CD4-positive, alpha-beta T cell treated with Interleukin-1 beta for 1 hour (primary cell): Measurements from ENCODE around the gene PDE10A.

ENCODE experiments used
- DNase-seq, 2 donors: peaks; one replicate each; pipeline ENCODE4 v3.0.0-alpha.2; 2020 to 2022

The PDE10A gene

DNA sequence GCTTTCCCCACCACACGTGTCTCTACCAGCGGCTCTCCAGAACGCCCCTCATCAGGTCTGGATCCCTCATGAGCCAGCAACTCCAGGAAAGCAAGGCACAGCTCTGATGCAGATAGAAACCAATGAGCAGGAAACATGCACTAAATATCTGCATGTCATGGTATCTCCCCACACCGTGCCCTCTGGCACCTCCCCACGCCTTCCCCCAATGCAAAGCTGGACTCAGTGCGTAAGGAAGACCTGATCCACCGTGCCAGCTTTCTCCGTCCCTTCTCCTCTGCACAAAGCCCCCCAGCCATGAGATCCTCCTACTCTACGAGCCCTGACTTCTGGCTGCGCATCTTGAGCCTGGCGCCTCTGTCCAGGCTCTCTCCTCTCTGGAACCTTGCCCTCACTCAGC lies 9.4 kb downstream of the PDE10A start:
- no peak for DNase-seq

DNA sequence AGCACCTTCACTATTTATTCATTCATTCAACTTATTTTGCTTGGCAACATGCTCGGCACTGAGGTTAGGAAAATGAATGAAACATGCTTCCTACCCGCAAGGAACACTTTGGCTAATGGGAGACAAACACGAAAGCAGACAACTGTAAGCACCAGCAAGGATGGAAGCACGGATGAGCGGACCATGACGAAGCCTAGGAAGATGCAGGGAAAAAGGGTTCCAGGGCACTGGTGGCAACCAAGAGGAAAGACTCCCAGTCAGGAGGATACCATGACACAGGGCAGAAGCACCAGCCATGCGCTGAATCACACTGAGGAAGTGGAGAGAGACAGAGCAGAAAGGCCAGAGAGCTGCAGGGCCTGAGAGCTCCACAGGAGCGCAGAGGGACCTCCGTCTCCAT lies 9.8 kb downstream of the PDE10A start:
- DNase-seq = no peak

DNA sequence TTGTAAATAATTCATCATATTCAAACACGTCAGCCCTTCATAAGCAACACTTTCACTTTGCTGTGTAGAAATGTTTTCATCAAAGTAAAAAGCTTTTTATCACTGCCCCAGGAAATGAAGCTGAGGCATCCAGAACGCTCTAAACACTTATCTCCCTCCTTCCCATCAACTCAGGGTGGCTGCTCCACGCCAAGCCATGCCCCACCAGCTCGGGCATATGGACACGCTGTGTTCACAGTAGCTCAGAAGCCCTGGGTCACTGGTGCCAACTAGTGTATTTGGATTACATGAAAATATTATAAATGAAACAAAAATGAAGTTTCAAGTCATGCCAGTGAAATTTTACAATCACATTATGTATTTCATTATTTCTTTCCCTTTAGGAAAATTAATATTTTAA lies 10.3 kb downstream of the PDE10A start:
- no peak for DNase-seq

DNA sequence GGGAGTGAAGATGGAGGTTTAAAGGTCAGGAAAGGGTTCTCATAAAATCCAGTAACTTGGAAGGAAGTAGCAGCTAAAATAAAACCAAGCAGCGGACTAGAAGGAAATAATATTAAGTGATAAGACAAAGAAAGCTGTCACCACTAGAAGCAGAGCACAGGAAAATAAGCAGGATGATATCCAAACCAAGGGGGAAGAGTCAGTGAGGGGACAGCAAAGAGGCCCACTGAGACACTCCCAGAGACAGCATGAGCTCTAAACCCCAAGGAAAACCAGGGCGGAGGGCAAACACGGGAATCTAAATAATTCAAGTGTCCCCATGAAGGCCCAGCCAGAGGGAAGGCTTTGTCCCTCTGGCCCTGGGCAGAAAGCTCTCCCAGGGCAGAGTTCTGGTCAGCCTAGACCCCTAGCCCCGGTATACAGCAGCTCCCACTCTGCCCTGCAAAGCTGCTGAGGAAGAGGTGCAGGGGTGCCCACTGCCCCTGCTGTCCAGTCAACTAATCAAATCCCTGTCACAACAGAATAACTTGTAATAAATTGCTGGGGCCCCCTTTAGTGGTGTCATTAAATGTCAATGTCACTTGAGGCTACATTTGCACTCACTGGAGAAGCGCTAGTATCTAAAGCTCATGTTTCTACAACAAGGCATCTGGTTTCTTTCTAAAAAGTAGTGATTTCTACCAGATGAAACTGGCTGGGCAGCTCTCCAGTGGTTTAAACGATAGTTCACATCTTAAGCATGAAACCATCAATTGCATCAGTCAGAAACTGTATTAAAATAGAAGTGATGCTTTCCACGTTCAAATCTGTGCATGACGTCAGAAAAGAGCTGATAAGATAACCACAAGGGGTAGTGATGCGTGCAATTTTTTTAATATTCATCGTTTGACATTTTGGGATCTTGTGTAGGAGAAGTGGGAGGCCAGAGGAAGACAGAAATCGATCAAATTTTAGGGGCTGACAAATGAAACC lies 13.6 kb downstream of the PDE10A start:
- no peak for DNase-seq

DNA sequence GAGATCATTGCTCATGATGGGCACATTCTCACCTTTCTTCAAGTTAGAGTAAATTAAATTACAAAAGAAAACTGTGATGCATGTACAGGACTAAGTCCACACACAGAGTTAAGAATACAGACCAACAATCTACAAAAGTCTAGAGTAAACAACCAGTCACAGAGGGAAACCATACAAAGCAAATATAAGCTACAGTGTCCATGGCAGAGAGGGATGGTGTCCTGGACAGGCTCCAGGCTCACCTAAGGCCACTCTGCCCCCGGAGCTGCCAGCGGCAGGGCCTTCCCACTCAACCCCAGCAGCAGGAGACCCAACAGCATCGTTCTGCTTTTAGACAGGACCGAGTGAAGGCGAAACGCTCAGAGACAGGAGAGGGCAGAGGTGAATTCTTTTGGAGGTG lies 16.0 kb downstream of the PDE10A start:
- DNase-seq = no peak

DNA sequence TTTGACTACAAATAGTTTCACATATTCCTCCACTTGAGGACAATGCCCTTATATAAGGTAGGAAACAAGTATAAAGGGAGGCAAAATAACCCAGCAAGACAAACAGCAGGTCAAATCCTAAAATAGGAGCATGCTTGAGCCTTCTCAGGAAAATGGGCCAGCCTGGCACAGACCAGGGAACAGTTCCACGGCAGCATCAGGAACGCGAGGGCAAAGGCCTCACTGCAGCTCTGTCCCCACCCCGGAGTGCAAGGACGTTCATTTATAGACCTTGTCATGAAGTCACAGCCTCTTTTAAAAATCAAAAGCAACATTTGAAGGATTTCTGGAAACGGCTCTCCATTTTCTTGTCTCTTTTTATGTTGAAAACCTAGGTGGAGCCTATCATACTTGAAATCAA lies 17.1 kb downstream of the PDE10A start:
- DNase-seq = no peak

DNA sequence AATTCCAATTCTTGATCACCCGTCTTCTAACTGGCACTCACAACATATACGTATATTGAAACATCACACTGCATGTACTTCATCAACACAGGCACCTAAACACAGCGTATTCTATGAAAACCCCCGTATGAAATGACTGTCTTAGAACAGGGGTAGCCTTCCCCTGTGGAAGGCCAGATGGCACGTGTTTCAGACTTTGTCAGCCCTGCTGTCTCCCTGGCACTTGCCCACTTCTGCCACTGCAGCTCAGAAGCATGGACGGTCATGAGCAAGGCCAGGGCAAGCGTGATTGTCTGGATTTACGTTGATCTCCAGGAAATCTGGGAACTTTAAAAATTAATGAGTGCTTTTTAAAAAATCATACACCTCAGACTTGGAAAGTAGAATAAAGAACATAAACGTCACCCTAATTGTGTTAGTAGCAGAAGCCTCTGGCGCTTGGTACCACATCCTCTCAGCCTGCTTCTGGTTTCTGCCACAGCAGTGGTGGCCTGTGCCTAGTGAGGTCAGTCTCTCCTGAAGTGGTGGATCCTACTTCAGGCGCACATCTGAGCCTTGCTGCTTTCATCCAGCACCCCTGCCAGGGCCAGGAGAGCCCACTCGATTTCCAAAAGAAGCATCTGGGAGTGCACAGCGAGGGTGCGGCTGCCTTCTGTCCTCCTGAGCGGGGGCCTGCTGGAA lies 18.3 kb downstream of the PDE10A start:
- no peak for DNase-seq

DNA sequence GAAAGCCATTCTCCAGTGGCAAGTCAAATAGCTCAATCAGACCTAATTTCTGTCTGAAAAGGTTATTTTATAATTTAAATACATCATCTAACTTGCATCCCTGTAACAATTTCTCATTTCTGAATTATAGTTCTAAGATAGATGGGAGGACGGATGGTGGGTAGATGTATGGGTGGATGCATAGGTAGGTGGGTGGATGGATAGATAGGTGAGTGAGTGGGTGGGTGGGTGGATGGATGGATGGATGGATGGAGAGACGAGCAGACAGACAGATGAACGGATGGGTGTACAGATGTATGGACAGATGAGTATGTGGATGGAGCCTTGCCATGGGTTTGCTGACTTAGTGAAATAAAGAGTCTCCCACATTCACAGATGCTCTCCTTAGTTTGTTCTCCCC lies 20.0 kb downstream of the PDE10A start:
- DNase-seq = no peak

DNA sequence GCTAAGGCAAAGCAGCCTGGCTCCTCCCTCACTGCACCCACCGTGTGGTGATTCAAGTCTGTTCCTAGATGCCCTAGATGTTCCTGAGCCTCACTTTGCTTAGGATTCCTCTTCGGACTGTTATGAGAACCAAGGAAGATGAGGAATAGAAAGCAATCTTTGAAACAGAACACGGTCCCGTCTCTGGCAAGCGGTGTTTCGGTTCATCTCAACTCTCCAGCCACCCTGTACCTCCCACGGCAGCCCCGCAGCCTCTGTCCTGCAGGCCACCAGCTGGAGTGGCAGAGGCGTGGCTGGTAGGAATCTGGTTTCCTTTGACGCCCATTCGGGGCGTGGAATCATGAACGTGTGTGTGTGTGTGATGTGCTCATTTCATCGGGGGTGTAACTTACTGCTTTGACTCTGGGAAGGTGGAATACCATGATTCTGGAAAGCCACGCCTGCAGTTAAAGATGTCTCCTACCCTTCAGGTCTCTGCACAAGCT lies 21.3 kb downstream of the PDE10A start:
- DNase-seq = no peak

DNA sequence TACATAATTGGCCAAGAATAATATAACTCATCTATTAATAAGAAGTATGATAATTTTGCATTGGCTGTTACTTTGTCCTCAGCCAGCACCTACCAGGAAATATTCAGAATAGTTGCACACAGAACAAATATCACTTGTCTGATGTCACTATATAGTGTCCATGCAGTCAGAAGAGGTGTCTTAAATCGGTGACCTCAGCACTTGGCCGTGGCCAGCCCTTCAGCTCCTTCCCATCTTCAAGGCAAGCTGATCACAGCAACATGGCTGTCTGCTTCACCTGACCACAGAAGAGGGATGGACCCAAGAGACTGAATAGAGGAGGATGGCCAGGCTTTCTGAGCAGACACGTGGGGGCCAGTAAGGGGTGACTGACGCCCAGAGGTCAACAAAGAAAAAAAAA lies 22.2 kb downstream of the PDE10A start:
- DNase-seq = no peak

DNA sequence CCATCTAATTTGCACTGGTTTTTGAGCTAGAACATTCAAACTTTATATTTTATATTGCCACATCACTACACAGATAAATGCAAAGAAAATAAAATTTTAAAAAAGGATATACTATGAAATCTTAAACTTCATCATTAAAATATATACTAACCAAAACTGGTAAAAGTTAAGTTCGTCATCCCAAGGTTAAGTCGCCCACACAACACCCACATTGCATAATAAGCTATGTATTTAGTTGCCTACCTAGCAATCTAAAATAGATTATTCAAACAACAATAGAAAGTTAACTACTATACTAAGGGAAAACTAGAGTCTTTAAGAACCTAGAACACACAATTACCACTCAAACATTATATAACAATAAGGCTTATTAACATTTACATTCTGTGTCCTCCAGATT lies 24.5 kb downstream of the PDE10A start:
- no peak for DNase-seq

DNA sequence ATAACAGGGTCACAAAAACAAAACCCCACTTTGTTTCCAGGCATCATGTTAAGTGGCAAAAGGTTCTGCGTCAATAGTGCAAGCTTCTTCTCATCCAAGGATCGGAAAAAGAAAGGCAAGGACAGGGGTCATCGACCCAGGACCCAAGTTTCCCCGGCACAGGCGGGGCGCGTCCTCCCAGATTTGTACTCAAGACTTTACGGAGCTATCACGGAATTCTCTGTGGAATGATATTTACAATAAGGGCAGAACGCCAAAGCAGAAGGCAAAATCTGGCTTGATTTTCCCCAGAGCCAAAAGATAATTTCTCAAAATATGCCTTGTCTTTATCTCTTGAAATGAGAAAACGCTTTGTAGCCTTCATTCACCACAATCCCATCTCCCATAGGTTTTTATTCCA lies 25.5 kb downstream of the PDE10A start:
- DNase-seq = no peak

DNA sequence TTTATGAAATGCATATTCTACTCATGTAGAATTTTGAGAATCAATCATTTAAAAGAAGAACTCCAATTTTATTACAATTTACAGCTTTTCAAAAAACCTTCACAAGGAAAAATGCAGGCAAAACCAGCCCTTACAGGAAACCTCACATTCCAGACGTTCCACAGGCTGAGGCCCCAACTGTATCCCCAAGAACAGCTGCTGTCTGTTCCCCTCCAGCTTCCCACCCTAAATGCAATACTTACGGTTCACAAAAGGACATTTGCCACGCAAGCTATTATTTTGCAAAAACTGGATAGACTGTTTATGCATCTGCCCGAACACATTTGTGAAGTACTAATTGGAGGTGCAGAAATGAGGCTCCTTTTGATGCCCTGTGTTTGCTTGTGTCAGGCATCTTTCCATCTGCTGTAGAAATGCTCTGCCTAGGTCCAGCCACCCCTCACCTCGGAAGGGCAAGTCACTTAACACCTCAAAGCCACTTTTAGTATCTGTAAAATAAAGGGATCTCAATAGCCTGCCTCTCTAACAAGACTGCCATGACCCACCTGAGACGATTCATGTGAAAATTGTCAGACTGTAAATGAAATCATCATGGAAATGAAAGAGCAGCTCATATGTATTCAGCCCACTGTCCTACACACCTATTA lies 26.5 kb downstream of the PDE10A start:
- no peak for DNase-seq

DNA sequence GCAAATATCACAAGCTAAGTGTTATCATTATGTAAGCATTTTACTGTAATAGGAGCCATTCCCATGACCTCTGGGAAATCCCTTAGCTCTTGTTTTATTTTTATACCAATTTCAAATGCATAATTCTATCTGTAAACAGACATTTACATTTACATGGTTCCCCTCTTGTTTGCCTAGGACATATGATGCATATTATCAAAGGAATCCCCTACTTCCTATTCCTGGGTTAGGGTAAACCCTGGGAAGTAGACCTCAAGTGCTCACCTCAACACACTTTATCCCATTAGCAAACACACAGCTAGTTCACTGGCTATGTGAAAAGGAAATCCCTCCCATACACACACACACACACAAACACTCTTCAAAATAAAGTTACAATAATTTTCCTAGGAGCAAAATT lies 27.1 kb downstream of the PDE10A start:
- DNase-seq = no peak

DNA sequence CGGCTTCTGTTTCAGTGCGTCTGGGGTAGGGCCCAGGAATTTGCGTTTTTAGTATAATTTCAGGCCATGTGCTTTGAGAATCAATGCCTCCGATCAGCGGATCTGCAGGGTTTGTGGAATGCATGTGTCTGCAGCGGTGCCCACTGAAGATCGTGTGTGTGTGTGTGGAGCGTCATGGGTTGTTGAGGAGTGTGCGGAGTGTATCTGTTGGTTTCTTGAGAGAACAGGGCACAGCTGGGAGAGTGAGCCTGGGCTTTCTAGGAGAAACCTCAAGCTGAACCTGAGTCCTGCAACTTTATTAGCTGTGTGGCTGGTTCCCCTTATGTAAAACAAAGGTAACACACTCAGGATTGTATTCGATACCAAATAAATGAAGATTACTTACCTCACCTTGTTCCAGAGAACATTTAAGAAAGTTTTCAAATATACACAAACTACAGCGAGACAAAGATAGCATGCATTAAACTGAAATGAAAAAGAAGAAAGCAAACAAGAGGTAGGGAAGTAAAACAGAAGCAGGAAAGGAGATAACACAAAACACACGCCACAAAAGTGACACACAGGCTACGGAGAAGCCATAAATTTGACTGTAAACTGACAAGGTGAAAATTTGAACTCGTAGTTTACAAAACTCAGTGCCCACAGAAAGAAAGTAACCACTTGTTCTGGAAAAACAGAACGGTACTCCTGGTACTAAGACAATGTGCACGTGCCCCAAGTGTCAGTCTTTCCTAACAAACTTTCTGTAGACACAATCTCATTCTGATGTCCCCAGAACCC lies 28.8 kb downstream of the PDE10A start:
- DNase-seq = no peak

DNA sequence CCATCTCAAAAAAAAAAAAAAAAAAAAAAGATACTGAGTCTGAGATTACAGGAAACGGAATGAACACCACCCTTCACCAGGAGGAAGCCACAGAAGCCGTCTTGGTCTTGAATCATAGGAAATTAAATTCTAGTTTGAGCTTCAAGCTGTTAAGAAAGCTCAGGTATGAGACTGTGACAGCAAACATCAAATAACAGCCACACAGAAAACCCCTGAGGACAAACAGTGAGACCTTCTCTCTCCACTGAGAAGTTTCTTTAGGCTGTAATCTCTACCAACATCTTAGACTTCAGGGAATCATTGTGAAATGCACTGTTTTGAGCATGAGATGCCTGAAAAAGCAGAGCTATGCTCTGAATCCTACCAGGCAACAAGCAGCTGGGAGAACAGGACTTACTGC lies 30.8 kb downstream of the PDE10A start:
- DNase-seq = no peak

DNA sequence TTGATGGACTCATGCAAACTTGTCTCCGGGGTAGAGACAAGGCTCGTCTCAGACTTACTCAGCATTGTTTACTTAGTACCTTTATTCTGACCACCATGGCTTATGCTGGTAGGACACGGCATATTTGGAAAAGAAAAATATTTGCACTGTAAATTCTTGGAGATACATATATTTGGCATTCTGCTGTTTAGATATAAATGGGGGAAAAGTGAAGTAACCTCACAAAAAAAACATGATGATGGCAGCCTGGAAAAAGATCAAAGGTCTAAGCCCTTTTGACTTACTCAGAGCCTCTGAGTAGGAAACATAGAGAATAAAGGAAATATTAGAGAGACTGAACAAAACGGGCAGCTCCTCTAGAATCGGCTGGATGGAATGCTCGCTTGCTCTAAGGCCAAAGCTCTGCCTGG lies 32.5 kb downstream of the PDE10A start:
- DNase-seq = no peak

DNA sequence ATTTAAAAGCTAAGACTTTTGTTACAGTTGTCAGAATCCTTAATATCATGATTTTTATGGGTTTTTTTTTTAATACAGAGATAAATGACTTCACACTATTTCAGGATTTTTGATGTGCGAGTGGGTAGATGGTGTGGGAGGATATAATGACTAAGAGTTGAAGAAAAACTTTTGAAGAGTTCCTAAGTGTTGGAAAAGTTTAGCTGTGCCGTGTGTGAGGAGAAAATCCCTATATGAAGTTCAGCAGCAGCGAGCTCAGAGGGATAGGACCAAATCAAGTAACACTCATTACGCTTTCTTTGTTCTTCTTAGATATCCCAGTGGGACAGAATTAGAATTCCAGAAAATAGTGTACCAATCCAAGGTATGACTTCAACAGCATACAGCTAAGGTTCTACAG lies 34.1 kb downstream of the PDE10A start:
- DNase-seq = no peak

DNA sequence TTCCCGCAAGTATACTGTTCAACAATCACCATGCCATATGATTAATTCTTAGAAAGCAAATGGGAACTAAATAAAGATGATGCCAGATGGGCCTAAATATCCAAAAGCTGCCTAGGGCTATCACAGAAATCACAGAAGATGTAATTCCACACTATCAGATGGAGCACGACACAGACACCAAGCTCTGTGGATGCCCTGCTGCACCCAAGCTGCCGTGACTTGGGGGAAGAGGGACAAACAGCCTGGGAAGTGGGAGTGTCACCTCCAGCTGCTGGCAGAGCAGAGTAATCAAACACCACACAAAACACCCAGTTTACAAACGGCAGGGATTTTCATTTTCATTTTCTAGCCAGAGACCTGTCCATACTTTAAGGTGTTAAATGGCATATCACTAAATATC lies 35.7 kb downstream of the PDE10A start:
- DNase-seq = no peak

DNA sequence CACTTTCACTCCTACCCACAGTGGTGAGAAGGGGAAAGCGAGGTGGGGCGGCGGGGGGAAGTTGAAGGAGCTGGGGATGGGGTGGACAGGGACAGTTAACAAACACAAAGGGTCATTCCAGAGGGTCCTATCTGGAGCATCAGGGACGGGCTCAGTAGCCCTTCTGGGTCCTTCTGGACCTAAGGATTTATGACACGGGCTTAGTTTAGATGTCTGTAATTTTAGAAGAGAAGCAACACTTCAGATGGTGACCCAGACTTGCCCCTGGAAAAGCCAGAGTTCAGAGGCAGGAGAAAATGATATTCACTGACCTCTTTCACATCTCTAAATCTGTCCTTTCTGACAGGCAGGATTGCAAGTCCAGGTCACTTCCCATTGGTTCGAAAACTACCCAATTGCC lies 36.3 kb downstream of the PDE10A start:
- no peak for DNase-seq

DNA sequence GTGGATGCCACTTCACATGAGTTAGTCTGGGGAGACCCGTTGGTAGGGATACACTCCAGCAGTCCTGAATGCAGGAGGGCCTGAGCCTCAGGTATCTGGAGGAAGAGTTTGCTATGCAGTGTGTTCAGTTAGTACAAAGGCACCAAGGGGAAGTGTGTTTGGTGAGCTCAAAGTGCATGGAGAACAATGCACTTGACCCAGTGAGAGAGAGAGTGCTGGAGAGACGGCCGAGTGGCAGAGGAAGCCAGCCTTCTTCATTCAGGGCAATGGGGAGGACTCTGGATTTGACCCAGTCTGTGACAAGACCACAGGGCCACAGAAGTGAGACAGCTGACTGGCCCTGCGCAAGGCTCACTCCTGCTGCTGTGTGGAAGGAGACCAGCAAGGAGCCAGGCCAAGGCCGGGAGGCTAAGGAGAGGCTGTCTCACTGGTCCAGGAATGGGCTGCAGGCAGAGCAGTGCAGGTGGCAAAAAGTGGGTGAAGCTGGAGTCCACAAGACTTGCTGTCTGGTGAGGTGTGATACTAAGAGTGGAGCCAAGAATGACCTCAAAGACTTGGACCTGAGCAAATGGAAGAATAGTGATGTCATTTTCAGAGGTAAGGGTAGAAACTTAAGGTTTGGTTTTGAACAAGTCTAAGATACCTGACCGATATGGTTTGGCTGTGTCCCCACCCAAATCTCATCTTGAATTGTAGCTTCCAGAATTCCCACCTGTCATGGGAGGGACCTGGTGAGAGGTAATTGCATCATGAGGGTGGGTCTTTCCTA lies 38.0 kb downstream of the PDE10A start:
- DNase-seq = no peak

DNA sequence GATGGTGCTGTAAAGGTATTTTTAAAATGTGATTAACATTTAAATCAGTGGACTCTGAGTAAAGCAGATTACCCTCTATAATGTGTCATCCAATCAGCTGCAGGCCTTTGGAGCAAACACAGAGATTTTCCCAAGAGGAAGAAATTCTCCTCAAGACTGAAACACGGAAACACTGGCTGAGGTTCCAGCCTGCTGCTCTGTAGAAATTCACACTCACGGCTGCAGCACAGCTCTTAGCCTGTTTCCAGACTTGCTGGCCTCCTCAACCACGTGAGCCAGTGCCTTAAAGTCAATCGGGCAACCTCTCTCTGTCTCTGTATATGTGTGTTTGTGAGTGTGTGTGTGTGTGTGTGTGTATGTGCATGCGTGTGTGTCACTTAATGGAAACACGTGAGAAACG lies 41.1 kb downstream of the PDE10A start:
- DNase-seq = no peak
